GM10266 (cell line): ENCODE measurements around the gene SLC47A2.
A peak's percentile ranks its signal among the peaks of the same experiment; 100 is the strongest.

Experiments
- DNase-seq: peaks from one replicate; pipeline ENCODE4 v3.0.0; 2012; ENCODE audit errors: extremely low spot score
- CTCF ChIP-seq: IDR thresholded peaks from 2 replicates; pipeline ENCODE4 v1.5.1; 2012; ENCODE audit warnings: mild to moderate bottlenecking, low read depth; ENCODE audit not compliant: control insufficient read depth, insufficient read depth; ENCODE audit errors: missing control alignments

The SLC47A2 gene

GRCh38 chr17:19645734-19646201, 70.6 kb downstream of the SLC47A2 start:
- peak; percentile 73 for DNase-seq
- peak; percentile 76 for TF ChIP-seq CTCF

GRCh38 chr17:19644493-19645210, 71.7 kb downstream of the SLC47A2 start:
- no peak for DNase-seq
- no peak for TF ChIP-seq CTCF

GRCh38 chr17:19642373-19642893, 74.0 kb downstream of the SLC47A2 start:
- no peak for TF ChIP-seq CTCF
- no peak for DNase-seq

GRCh38 chr17:19641687-19642372, 74.6 kb downstream of the SLC47A2 start:
- DNase-seq = no peak
- no peak for TF ChIP-seq CTCF

GRCh38 chr17:19631905-19632304, 84.5 kb downstream of the SLC47A2 start:
- DNase-seq = no peak
- no peak for TF ChIP-seq CTCF

- DNase-seq = no peak
- TF ChIP-seq CTCF = no peak
These were observed 85.7 kb downstream of the SLC47A2 start for GRCh38 chr17:19630661-19631060.

- DNase-seq = no peak
- no peak for TF ChIP-seq CTCF
These were observed 86.3 kb downstream of the SLC47A2 start for GRCh38 chr17:19630035-19630434.
